Muscle layer of colon (tissue), 2 donors: ENCODE measurements around the gene SNX25.

Experiments
- H3K27ac ChIP-seq: one replicate; pipeline ENCODE4 v1.7.0; 2013; ENCODE audit warnings: low read depth, mild to moderate bottlenecking, low read length, moderate library complexity
- H3K27me3 ChIP-seq, 2 donors: one replicate each; pipeline ENCODE4 v1.7.0; 2013; ENCODE audit warnings: low read length in 2 of 2, mild to moderate bottlenecking in 2 of 2; ENCODE audit not compliant: insufficient read depth in 2 of 2, control insufficient read depth in 1 of 2
- H3K36me3 ChIP-seq: one replicate; pipeline ENCODE4 v1.7.0; 2013; ENCODE audit warnings: mild to moderate bottlenecking, low read length; ENCODE audit not compliant: insufficient read depth
- H3K4me1 ChIP-seq: one replicate; pipeline ENCODE4 v1.7.0; 2013; ENCODE audit warnings: mild to moderate bottlenecking, low read length; ENCODE audit not compliant: insufficient read depth
- H3K4me3 ChIP-seq, 2 donors: one replicate each; pipeline ENCODE4 v1.7.0; 2013; ENCODE audit warnings: low read length in 2 of 2, low read depth in 1 of 2, mild to moderate bottlenecking in 1 of 2, moderate library complexity in 1 of 2
- H3K9ac ChIP-seq: one replicate; pipeline ENCODE4 v1.7.0; 2013; ENCODE audit warnings: low read length
- H3K9me3 ChIP-seq: one replicate; pipeline ENCODE4 v1.7.0; 2013; ENCODE audit warnings: mild to moderate bottlenecking, low read length
- donor health status: abdominal sarcoma.
- donor health status: Adenocarcinoma of cecum.

SNX25 gene

GRCh38 chr4:185395238-185395955 is 186.0 kb downstream of the SNX25 start, which contains the start of gene LRP2BP:
TSS of gene LRP2BP (minus strand) at chr4:185395924. CDS start at chr4:185378186, 17,738 bp downstream.
- Histone ChIP-seq H3K4me1 (peaks cover 9% of the 10 kb centered on the region), H3K9me3 (no peaks in the 10 kb centered on the region), H3K36me3 (peaks cover 16% of the 10 kb centered on the region), H3K4me3 (peak within 1 kb of the TSS; percentile 67 to 91), H3K27ac (peak within 1 kb of the TSS; percentile 95), H3K27me3 (no peaks in the 10 kb centered on the region), H3K9ac (peak within 1 kb of the TSS; percentile 62)

- peak overlapping the region; percentile 62 for H3K9ac ChIP-seq
- H3K36me3 ChIP-seq = peaks cover 24% of the 10 kb centered on the region
- H3K4me3 ChIP-seq = peak overlapping the region; percentile 67 to 91
- peak overlapping the region; percentile 95 for H3K27ac ChIP-seq
- H3K9me3 ChIP-seq = no peaks in the 10 kb centered on the region
- H3K4me1 ChIP-seq = peaks cover 9% of the 10 kb centered on the region
- no peaks in the 10 kb centered on the region for H3K27me3 ChIP-seq
Observed at GRCh38 chr4:185395956-185396723, 186.7 kb downstream of the SNX25 start.

- H3K9me3 ChIP-seq = no peaks in the 10 kb centered on the region
- peak within 1 kb of the TSS; percentile 95 for H3K27ac ChIP-seq
- peak within 1 kb of the TSS; percentile 67 to 91 for H3K4me3 ChIP-seq
- H3K36me3 ChIP-seq = peaks cover 31% of the 10 kb centered on the region
- peak within 1 kb of the TSS; percentile 62 for H3K9ac ChIP-seq
- H3K27me3 ChIP-seq = no peaks in the 10 kb centered on the region
- H3K4me1 ChIP-seq = peaks cover 9% of the 10 kb centered on the region
Observed at GRCh38 chr4:185396724-185397385, 187.5 kb downstream of the SNX25 start, which contains the start of gene ANKRD37. TSS of gene ANKRD37 (plus strand) at chr4:185396841. CDS start at chr4:185396924, 83 bp downstream.

- peaks cover 41% of the 10 kb centered on the region for H3K36me3 ChIP-seq
- no peak overlapping the region for H3K4me3 ChIP-seq
- H3K9ac ChIP-seq = no peak overlapping the region
- H3K4me1 ChIP-seq = peaks cover 9% of the 10 kb centered on the region
- H3K27me3 ChIP-seq = no peaks in the 10 kb centered on the region
- no peaks in the 10 kb centered on the region for H3K9me3 ChIP-seq
- H3K27ac ChIP-seq = no peak overlapping the region
Observed at GRCh38 chr4:185398618-185399017, 189.2 kb downstream of the SNX25 start.

GRCh38 chr4:185399466-185399865 is 190.1 kb downstream of the SNX25 start:
- Histone ChIP-seq H3K27ac (no peak overlapping the region), H3K4me3 (no peak overlapping the region), H3K36me3 (peaks cover 41% of the 10 kb centered on the region)

GRCh38 chr4:185404031-185404430 is 194.6 kb downstream of the SNX25 start:
- Histone ChIP-seq H3K27ac (no peak overlapping the region), H3K4me3 (no peak overlapping the region), H3K9me3 (no peaks in the 10 kb centered on the region), H3K4me1 (no peaks in the 10 kb centered on the region), H3K9ac (no peak overlapping the region), H3K36me3 (peaks cover 65% of the 10 kb centered on the region), H3K27me3 (no peaks in the 10 kb centered on the region)

More at GRCh38 chr4:185399466-185399865, 190.1 kb downstream of the SNX25 start:
- Histone ChIP-seq H3K4me1 (peaks cover 8% of the 10 kb centered on the region), H3K9me3 (no peaks in the 10 kb centered on the region), H3K27me3 (no peaks in the 10 kb centered on the region), H3K9ac (no peak overlapping the region)

- no peak overlapping the region for H3K4me3 ChIP-seq
- no peak overlapping the region for H3K27ac ChIP-seq
- H3K27me3 ChIP-seq = no peaks in the 10 kb centered on the region
- H3K4me1 ChIP-seq = no peaks in the 10 kb centered on the region
- no peak overlapping the region for H3K9ac ChIP-seq
- peaks cover 60% of the 10 kb centered on the region for H3K36me3 ChIP-seq
- H3K9me3 ChIP-seq = no peaks in the 10 kb centered on the region
Observed at GRCh38 chr4:185405296-185405999, 196.1 kb downstream of the SNX25 start.

- no peak overlapping the region for H3K4me3 ChIP-seq
Observed at GRCh38 chr4:185408432-185408831, 199.0 kb downstream of the SNX25 start.

GRCh38 chr4:185411849-185412248 is 202.5 kb downstream of the SNX25 start:
- H3K27me3 ChIP-seq = no peaks in the 10 kb centered on the region
- H3K36me3 ChIP-seq = peaks cover 37% of the 10 kb centered on the region
- H3K9me3 ChIP-seq = no peaks in the 10 kb centered on the region
- peaks cover 6% of the 10 kb centered on the region for H3K4me1 ChIP-seq
- no peak overlapping the region for H3K4me3 ChIP-seq
- H3K27ac ChIP-seq = no peak overlapping the region
- no peak overlapping the region for H3K9ac ChIP-seq

More at GRCh38 chr4:185408432-185408831, 199.0 kb downstream of the SNX25 start:
- Histone ChIP-seq H3K9me3 (no peaks in the 10 kb centered on the region), H3K27me3 (no peaks in the 10 kb centered on the region), H3K9ac (no peak overlapping the region), H3K36me3 (peaks cover 47% of the 10 kb centered on the region), H3K4me1 (peaks cover 6% of the 10 kb centered on the region), H3K27ac (no peak overlapping the region)

GRCh38 chr4:185412412-185412811 is 203.0 kb downstream of the SNX25 start:
- Histone ChIP-seq H3K4me3 (no peak overlapping the region), H3K9me3 (no peaks in the 10 kb centered on the region), H3K36me3 (peaks cover 43% of the 10 kb centered on the region), H3K27ac (no peak overlapping the region), H3K4me1 (peaks cover 6% of the 10 kb centered on the region), H3K27me3 (no peaks in the 10 kb centered on the region), H3K9ac (no peak overlapping the region)
